ENCODE measurements around the gene ARL9.

- TF ChIP-seq, protein P1, sequence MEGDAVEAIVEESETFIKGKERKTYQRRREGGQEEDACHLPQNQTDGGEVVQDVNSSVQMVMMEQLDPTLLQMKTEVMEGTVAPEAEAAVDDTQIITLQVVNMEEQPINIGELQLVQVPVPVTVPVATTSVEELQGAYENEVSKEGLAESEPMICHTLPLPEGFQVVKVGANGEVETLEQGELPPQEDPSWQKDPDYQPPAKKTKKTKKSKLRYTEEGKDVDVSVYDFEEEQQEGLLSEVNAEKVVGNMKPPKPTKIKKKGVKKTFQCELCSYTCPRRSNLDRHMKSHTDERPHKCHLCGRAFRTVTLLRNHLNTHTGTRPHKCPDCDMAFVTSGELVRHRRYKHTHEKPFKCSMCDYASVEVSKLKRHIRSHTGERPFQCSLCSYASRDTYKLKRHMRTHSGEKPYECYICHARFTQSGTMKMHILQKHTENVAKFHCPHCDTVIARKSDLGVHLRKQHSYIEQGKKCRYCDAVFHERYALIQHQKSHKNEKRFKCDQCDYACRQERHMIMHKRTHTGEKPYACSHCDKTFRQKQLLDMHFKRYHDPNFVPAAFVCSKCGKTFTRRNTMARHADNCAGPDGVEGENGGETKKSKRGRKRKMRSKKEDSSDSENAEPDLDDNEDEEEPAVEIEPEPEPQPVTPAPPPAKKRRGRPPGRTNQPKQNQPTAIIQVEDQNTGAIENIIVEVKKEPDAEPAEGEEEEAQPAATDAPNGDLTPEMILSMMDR (IDR thresholded peaks at IDR 0.05): no peak
- no peak for TF ChIP-seq POLR2A (IDR thresholded peaks at IDR 0.05)
- TF ChIP-seq EP300 (IDR thresholded peaks at IDR 0.05): no peak
- peak in 1 of 3 donors; percentile 20 for TF ChIP-seq POLR2AphosphoS5 (IDR thresholded peaks at IDR 0.05)
These were observed 26.2 kb downstream of the ARL9 start for GRCh38 chr4:56531823-56532222.
